Kidney (tissue), 14 donors: ENCODE data around the gene TNRC18. TPM values are rescaled to one million over a fixed set of nuclear protein-coding genes. Genes with fewer than 3 reads are reported as not detected.

ENCODE experiments used
- DNase-seq, 5 donors: peaks; one replicate each; pipeline ENCODE4 v3.0.0-alpha.2; 2013 to 2020
- FAIRE-seq: peaks from 2 replicates; lab custom pipeline; 2012; peaks lifted over from hg19 to GRCh38; lab: Jason Lieb, UNC
- H3K27ac ChIP-seq, 2 donors: one replicate each; pipeline ENCODE4 v1.7.0; 2013; ENCODE audit warnings: low read depth in 2 of 2, low read length in 2 of 2, inconsistent platforms in 1 of 2
- H3K27me3 ChIP-seq: one replicate; pipeline ENCODE4 v1.7.1; 2013; ENCODE audit warnings: low read length, inconsistent platforms; ENCODE audit not compliant: control insufficient read depth, insufficient read depth
- H3K36me3 ChIP-seq, 3 donors: one replicate each; pipeline versions ENCODE4 v1.7.0 to v1.7.1; 2013; ENCODE audit warnings: low read length in 3 of 3, control low read depth in 1 of 3, inconsistent platforms in 1 of 3; ENCODE audit not compliant: insufficient read depth in 3 of 3, control insufficient read depth in 2 of 3
- H3K4me1 ChIP-seq, 3 donors: one replicate each; pipeline versions ENCODE4 v1.7.0 to v1.7.1; 2013; ENCODE audit warnings: low read length in 3 of 3, inconsistent platforms in 1 of 3, low read depth in 1 of 3; ENCODE audit not compliant: control insufficient read depth in 2 of 3, insufficient read depth in 2 of 3
- H3K4me3 ChIP-seq, 3 donors: one replicate each; pipeline versions ENCODE4 v1.7.0 to v1.8.1; 2013; ENCODE audit warnings: low read length in 3 of 3, control low read depth in 1 of 3, inconsistent platforms in 1 of 3
- H3K9ac ChIP-seq, 3 donors: one replicate each; pipeline versions ENCODE4 v1.7.0 to v1.7.1; 2013; ENCODE audit warnings: low read length in 3 of 3, control low read depth in 1 of 3, inconsistent platforms in 1 of 3
- H3K9me3 ChIP-seq, 3 donors: one replicate each; pipeline versions ENCODE4 v1.7.0 to v1.7.1; 2013; ENCODE audit warnings: low read length in 3 of 3, control low read depth in 1 of 3, inconsistent platforms in 1 of 3; ENCODE audit not compliant: control insufficient read depth in 2 of 3, insufficient read depth in 1 of 3
- CTCF ChIP-seq: IDR thresholded peaks from 3 replicates; pipeline ENCODE4 v1.5.1; 2012; ENCODE audit warnings: mild to moderate bottlenecking, moderate library complexity, borderline replicate concordance; ENCODE audit not compliant: insufficient read depth; ENCODE audit errors: extremely low read depth
- intact Hi-C: fragments of 100-400 bp; cut with DNase I; formaldehyde crosslinking; loops from one replicate; pipeline ENCODE4 v1.11.1; 2022
- polyA plus RNA-seq: library from polyadenylated mRNA; stranded (reverse); fragments of 350-450 nt; fragmentation: Illumina TruSeq; extraction: RNeasy Lipid Tissue Mini Kit (QIAGEN cat#74804); gene quantifications from one replicate; pipeline ENCODE4 v1.2.3, GENCODE V29; 2014; ENCODE audit warnings: low read depth, low replicate concordance; ENCODE audit not compliant: insufficient read depth
- total RNA-seq: library from RNA; stranded (reverse); fragmentation: NEBNext Ultra II Directional; extraction: Animal tissue kit (Norgen Biotek cat#: 25700); gene quantifications from one replicate; pipeline ENCODE4 v1.2.1, GENCODE V29; 2021
- donor health status: control.
- donor health status: control.
- donor health status: control.
- donor health status: control.
- donor health status: control.
- donor health status: DM: yes; HTN: yes; CAD: no.
- donor health status: Normal renal cell carcinoma (clear cell type).

Gene TNRC18
- total and polyA plus RNA-seq, 2 donors from 2014 or later, result 12.5 to 125 TPM

- H3K27ac ChIP-seq, result no peak overlapping the region
- no peak for DNase-seq
- no peaks in the 10 kb centered on the region for H3K27me3 ChIP-seq
- no peaks in the 10 kb centered on the region for H3K9me3 ChIP-seq
- H3K4me1 ChIP-seq, result peaks cover 0 to 7% (median 0%) of the 10 kb centered on the region in 3 donors
- no peak for TF ChIP-seq CTCF
- no peak for FAIRE-seq
- peaks cover 0 to 23% (median 2%) of the 10 kb centered on the region in 3 donors for H3K36me3 ChIP-seq
- H3K9ac ChIP-seq, result no peak overlapping the region
- no peak overlapping the region for H3K4me3 ChIP-seq
- intact Hi-C loops, result no loop called here
Measured at GRCh38 chr7:5394264-5395105, 29.1 kb downstream of the TNRC18 start.

- H3K4me1 ChIP-seq, result peaks cover 0 to 7% (median 0%) of the 10 kb centered on the region in 3 donors
- no peak overlapping the region for H3K27ac ChIP-seq
- TF ChIP-seq CTCF, result no peak
- no peak for DNase-seq
- no peak overlapping the region for H3K4me3 ChIP-seq
- no peak for FAIRE-seq
- H3K36me3 ChIP-seq, result peaks cover 0 to 23% (median 2%) of the 10 kb centered on the region in 3 donors
- intact Hi-C loops, result no loop called here
- H3K27me3 ChIP-seq, result no peaks in the 10 kb centered on the region
- no peak overlapping the region for H3K9ac ChIP-seq
- H3K9me3 ChIP-seq, result no peaks in the 10 kb centered on the region
Measured at GRCh38 chr7:5393748-5394147, 29.9 kb downstream of the TNRC18 start.

- TF ChIP-seq CTCF, result no peak
- Histone ChIP-seq H3K9ac (no peak overlapping the region), H3K27me3 (no peaks in the 10 kb centered on the region), H3K27ac (no peak overlapping the region), H3K9me3 (no peaks in the 10 kb centered on the region), H3K4me1 (peaks cover 0 to 7% (median 0%) of the 10 kb centered on the region in 3 donors), H3K4me3 (no peak overlapping the region), H3K36me3 (peaks cover 0 to 23% (median 2%) of the 10 kb centered on the region in 3 donors)
- intact Hi-C loops, result no loop called here
- DNase-seq (no peak), FAIRE-seq (no peak)
Measured at GRCh38 chr7:5393328-5393727, 30.3 kb downstream of the TNRC18 start.
